Kasumi-1 (cell line): ENCODE measurements around the gene GP1BB.

Experiments
- DNase-seq, 2 experiments: peaks; one replicate each; lab custom pipeline; 2025; lab: John Stamatoyannopoulos, UW

Gene GP1BB

DNA sequence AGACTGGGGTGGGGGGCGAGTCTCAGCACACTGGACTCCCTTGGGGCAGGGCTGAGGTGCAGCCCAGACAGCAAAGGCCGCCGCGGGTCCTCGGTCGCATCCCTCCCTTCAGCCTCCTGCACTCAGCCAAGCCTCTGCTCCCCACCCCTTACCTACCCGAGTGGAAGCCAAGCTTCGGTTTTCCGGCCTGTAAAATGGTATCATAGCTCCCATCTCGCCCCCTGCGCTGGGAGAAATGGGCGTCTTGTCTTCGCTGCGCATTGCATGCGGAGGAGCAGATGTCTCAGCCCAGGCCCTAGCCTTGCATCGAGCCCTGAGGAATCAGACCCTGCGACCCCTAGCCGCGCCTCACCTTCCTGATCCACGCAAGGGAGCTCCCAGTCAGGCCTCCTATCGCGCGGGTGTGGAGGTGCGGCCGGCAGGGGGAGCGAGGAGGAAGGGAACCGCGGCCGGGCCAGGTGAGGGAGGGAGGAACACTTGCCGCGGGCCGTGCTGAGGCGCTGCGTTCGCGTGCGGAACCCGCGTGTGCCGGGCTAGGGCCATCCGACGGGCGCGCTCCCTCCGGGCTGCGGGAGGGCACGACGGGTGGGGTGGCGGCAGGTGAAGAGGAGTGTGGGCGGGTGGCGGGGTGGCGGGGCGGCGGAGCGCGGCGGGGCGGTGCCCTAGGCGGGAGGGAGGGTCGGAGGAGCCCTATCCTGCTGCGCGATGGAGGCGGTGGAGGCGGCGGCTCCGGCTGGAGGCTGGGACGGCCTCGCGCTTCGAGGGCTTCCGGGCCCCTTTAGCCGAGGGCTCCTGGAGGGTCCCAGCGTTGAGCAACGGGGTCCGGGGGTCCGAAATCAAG is 33.2 kb downstream of the GP1BB start:
- peak; percentile 8 to 39 for DNase-seq

DNA sequence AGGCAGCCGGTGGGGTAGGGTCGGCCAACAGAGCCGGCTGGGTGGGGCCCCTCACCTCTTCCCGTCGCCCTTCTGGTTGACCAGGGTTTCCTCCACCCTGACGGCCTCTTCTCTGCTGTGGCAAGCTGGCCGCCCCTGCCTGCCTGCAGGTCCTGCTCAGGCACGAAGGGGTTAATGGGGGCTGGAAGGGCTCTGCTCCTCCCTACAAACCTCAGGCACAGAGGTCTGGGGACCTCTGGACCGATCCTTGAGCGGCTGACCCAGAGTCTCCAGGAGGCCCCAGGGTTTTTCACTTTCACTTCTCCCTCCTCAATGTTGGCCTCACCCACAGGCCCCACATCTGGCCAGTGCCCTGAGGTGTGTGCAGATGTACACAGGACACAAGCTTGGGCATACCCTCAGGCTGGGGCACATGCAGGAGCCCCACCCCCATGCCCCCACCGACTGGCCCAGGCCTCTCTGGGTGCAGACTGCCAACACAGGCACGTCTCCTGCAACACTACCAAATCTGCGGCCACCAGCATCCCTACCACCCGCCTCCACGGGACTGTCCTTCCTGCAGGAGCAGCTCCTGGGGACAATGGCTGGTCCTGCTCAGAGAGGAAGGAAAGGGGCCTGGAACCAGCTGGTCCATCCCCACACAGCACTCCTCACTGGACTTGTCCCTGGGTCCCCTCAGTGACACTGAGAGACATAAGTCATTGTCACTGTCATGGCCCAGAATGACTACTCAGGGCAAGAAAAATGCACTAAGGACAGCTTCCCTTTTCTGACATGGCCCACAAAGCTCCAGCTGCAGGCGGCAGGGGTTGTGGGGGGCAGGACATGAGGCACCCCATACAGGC is 34.0 kb downstream of the GP1BB start:
- DNase-seq, result peak; percentile 52 to 64

DNA sequence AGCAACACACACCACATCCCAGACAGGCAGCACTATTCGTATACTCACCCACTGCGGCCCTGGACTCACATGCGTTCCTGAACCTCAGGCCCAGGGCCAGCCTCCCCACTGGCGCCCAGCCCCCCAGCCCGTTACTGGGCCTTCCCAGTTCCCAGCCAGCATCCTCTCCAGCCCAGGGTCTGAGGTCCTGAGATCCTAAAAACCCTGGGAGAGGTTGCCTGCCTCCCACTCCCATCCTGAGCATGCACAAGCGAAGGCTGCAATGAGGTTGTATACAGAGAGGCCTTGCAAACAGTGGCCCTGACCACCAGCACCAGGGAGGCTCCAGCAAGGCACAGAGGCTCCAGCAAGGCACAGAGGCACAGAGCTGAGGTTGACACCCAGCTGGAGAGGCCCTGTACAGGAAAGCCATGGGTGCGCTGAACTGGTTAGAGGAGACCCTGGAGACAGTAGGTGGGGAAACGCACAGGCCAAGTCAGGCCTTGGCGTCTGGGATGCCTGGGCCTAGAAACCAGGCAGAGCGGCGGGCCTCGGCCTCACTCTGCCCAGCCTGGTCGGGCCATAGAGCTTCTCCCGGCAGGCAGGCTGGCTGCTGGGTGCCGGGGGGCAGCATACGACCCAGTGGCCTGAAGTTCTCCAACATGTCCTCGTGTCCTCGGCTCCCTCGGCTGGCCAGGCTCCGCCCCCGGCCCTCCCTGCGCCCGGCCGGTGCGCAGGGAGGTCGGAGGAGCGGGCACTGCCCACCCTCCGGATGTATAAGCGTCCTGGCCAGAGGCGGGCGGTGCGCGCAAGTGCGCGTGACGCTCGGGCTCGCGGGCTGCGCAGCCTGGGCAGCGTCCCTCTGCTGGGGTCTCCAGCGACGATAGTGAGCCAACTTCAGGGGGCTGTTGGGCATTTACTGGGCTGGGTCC is 34.9 kb downstream of the GP1BB start:
- DNase-seq, result no peak

DNA sequence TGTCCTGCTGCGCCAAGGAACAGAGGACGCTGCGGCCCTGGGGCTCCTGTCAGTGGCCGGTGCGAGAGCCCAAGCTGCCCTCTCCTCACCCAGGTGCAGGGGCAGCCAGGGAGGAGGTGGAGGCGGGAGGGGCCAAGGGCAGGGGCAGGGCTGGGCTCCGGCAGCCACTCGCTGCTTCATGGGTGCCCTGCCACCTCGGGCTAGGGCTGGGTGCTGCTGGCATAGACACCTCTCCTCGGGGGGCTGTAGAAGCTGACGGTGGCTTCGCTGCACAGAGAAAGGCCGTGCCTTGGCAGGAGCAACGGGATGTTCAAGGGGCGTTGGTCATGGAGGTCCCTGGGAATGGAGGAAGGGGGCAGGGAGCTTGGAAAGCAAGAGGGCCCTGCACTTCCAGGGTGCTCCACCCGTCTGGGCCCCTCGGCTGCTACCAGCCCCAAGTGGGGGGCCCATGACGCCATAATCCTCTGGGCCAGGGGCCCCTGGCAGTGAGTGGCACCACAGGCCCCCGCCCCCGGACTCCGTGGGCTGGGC is 35.6 kb downstream of the GP1BB start:
- DNase-seq, result no peak

DNA sequence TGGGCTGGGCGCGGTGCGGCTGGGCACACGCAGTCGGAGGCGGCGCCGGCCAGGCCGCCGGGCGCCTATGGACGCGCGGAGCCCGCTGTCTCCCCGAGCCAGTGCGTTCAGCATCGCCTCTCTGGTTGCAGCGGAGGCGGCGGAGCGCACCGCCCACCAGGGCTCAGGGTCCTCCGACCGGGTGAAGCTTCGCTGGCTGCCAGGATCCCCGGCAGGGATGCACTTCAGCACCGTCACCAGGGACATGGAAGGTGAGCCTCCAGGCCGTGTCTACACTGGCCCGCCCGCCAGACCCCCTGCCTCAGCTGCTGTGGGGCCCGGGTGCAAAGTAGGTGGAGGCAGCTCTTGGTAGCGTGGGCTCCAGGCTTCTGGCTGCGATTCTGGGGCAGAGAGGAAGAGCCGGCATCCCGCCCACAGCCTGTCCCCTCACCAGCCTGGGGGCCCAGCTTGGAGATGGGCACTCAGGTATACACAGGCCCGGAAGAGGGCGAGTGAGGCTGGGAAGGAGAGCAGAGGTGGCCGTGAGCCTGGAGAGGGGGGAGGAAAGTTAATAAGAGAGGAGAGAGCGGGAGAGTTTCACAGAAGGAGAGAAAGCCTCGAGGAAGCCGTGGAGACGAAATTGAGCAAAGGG is 36.2 kb downstream of the GP1BB start:
- DNase-seq, result no peak

DNA sequence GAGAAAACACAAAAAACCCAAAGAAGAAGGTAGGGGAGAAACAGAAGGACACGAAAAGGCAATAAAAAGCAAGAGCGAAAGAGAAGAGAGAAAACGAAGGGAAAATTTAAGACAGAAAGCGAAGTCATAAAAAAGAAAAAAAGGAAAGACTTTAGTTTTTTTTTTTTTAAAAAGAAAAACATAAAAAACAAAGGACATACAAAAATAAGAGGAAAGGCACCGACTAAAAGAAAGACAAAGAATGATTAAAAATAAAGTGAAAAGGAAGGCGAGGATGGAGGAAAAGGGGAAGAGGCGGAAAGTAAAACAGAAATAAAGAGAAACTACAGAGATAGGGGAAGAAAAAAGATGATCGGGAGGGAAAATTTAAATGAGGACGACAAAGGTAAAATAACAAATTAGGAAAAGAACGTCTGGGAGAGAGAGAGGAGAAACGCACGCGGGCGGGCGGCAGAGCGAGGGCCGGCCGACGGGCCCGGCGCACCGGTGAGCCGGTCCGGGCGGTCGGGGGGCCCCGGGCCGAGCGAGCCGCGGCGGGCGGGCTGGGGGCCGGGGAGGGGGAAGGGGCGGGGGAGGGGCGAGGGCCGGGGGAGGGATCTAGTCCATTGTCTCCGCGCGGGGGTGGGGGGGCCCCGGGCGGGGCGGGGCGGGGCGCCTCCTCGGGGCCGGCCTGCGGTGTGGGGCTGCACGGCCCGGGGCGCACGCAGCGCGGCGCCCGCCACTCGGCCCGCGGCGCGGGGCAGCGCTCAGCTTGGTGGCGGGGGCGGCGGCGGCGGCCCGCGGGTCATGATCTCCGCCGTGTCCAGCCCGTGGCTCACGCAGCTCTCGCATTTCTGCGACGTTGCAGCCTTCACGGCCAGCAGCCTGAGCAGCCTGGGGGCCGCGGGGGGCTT is 37.0 kb downstream of the GP1BB start, which contains the start of gene TBX1:
TBX1 (plus strand) TSS at position 721 of the 893 bp plus-strand sequence; CDS start at position 787, 66 bp downstream.
- DNase-seq, result peak; percentile 7 to 50

DNA sequence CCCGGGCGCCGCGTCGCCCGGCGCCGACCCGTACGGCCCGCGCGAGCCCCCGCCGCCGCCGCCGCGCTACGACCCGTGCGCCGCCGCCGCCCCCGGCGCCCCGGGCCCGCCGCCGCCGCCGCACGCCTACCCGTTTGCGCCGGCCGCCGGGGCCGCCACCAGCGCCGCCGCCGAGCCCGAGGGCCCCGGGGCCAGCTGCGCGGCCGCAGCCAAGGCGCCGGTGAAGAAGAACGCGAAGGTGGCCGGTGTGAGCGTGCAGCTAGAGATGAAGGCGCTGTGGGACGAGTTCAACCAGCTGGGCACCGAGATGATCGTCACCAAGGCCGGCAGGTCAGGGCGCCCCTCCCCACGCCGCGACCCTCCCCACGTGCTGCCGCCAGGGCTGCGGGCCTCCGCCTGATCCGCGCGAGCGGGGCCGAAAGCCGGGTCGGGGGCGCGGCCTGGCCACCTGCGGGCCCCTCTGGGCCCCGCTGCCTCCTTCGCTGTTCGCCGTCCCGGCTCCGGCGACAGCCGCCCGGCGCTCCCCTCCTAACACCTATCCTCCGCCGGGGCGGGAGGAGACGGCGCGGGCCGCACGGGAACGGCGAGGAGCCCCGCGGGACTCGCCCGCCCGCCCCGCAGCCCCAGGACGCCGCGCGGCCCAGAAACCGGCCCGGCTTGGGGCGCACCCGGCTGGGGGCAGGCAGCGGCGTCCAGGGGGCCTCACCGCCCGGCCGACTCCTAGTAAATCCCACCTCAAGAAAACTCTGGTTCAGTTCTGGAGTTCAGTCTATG is 37.8 kb downstream of the GP1BB start:
- DNase-seq, result no peak

DNA sequence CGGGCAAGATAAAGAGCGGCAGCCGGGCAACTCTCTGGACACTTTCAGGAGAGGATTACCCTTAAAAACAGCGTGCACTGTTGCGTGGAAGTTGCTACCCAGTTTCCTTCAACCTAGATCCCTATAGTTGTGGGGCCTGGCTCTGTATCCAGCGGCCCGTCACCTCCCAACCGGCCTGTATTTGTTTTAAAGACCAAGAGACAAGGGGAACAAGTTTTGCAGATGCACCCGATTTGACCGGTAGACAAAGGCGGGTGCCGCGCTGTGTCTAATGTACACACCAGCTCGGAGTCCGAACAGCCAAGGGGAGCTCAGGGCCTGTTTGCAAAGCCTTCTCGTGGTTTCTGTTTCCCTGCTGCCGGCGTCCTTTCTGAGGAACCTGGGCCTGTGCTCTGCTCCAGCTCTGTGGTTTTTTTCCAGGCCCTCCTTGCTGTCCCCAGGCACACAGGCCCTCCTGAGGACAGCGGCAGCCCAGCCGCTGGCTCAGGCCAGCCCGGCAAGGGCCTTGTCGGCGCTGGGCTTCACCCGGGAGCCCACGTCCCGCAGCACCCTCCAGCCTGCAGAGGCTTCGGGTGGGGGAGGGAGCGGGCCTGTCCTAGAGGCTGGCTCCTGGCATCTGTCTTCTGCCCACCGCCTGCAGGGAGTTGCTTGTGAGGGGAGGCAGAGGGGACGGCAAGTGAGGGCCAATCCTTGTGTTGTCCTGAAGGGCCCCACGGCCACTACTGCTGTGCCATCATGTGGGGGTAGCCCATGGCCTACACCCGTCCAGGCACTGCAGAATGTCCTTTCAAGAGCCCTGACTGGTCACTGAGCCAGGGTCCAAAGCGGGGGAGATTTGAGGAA is 38.6 kb downstream of the GP1BB start:
- DNase-seq, result peak; percentile 35 to 42

DNA sequence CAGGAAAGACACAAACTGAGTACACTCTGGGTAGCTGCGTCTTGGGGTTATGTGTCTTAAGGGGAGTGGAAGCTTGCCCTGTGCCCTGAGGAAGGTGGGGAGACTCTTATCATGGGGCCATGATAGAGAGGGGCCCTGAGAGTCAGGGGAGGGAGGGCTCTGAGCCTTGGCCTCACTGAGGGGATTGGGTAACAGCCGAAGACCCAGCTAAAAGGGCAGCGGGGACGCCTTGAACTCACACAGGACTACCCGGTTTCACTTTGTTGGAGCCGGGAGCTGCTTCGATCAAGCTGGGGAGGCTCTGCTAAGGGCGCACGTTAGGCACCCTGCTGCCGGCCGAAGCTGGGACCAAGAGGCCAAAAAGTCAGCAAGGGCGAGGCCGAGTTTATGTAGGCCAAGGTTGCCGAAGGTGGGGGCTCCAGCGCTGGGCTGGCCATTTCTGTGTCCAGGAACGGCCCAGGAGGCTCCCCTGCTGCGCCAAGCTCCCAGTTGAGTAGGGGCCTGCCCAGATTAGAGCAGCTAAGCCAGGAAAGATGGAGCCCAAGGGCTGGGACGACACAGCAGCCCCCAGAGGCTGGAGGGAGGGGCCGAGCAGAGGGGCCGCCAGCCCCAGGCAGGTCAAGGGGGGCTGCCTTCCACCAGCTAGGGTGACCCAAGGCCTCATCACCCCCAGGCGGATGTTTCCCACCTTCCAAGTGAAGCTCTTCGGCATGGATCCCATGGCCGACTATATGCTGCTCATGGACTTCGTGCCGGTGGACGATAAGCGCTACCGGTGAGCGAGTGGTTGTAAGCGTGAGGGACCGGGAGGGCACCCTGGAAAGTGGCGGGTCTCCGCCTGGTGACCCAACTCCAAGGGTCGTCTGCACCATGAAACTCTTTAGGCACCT is 39.5 kb downstream of the GP1BB start:
- DNase-seq, result no peak

DNA sequence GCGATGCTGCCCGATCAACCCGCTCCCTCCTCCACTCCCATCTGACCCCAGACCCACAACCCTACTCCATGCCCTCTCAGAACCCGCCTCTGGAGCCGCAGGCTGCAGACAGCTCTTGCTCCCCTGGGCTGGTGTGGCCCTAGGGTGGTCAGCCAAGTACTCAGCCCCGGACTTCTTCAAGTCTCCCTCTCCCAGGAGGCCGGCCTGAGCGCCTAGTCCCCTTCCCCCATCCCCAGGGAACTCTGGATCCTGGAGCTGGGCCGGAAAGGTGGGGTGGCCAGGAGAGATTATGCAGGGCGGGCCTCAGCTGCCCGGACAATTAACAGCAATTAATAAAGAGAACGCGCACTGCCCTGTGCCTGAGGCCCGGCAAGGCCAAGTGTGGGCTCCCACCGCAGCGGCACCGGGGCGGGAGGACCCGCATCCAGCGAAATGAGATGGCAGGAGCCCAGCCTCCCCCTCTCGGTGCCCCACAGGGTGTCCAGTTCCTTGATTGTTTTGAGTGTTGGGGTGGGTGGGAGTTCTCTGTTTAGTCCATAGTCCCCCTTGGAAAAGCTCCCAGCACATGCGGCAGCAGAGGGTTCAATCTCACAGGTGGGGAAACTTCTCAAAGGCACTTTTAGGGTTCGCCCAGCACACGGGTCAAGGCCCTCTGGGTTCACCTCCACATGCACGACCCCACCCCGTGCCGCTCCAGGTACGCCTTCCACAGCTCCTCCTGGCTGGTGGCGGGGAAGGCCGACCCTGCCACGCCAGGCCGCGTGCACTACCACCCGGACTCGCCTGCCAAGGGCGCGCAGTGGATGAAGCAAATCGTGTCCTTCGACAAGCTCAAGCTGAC is 40.3 kb downstream of the GP1BB start:
- DNase-seq, result no peak

DNA sequence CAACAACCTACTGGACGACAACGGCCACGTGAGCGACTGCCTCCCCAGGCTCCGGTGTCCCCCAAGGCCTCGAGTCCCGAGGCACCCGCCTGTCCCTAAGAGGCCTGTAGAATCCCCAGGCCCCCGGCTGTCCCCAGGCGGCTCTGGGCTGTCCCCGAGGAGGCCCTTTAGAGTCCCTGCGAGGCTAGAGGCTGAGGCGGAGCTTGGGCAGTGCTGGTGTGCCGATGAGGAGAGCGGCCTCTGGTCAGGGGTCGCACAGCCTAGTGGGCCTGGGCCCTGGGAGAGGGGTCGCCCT is 40.9 kb downstream of the GP1BB start:
- no peak for DNase-seq

DNA sequence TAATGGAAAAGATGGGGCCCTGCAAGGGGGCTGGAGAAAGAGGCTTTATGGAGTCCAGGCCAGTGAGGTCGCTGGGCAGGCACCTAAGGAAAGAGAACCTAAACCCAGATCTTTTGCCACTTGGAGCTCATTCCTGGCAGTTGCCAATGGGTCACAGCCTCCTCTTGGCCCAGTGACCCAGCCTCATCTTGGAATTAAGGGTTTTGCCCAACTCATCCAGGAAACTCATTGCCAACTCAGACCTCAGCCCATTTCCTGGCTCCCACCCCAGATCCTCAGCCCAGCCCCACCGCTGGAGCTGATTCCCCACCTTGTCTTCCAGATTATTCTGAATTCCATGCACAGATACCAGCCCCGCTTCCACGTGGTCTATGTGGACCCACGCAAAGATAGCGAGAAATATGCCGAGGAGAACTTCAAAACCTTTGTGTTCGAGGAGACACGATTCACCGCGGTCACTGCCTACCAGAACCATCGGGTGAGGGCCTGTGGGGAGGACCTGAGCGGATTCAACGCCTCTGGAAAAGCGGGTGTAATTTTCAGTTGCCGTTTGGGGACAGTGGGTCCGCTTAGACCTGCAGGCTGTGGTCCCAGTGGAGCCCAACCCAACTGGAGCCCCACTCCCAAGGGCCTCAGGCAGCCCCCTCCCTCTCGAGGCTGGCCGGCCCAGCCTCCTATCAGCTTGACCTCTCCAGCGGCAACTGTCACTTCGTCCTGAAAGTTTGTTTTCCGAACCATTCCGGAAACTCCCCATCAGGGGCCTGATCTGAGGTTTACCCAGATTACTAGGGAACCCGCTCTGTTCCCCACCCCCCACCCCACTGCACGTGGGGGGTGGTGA is 41.5 kb downstream of the GP1BB start:
- no peak for DNase-seq

DNA sequence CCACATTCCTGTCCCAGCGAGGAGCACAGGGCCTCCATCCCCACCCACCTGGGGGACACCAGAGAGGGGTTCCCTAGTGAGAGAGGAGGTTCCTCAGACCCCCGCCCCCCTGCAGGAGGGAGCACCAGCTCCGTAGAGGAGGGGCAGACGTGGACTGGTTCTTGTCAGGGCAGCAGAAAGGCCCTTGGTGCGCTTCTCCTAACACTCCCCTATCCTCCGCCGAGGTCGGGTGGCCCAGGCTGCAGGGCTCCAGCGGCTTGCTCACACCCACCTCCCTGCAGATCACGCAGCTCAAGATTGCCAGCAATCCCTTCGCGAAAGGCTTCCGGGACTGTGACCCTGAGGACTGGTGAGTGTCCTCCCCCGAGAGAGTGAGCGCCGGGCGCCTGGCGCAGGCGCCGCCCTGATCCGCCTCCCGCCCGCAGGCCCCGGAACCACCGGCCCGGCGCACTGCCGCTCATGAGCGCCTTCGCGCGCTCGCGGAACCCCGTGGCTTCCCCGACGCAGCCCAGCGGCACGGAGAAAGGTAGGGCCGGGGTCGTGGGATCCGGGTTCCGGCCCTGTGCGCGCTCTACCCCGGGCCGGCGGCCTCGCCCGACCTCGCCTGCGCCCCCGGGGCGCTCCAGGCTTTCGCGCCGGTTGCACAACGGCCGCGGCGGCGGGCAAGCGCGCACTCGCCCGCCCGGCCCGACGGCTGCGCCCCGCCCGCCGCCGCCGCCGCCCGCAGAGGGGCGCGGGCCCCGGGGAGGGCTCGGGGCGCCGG is 42.3 kb downstream of the GP1BB start:
- no peak for DNase-seq

DNA sequence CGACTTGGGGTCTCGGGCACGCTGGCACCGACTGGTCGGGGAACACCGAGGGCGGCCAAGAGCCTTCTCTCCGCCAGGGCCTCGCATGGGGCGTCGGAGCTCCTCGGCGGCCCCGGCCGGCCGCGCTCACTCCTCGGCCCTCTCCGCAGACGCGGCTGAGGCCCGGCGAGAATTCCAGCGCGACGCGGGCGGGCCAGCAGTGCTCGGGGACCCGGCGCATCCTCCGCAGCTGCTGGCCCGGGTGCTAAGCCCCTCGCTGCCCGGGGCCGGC is 42.8 kb downstream of the GP1BB start:
- no peak for DNase-seq
